Fibroblast of lung (primary cell): Measurements from ENCODE around the gene GSTA2. TPM values are rescaled to one million over a fixed set of nuclear protein-coding genes. Genes with fewer than 3 reads are reported as not detected.

Experiments
- DNase-seq, 2 donors: peaks; one replicate each; pipeline versions ENCODE4 v3.0.0 to v3.0.0-alpha.2; 2010; ENCODE audit warnings: low read depth in 2 of 2
- H2AFZ ChIP-seq: 2 replicates; pipeline ENCODE4 v1.5.1; 2012; ENCODE audit warnings: low read length, control low read depth, inconsistent platforms
- H3K27ac ChIP-seq: 2 replicates; pipeline ENCODE4 v1.5.1; 2011; ENCODE audit warnings: low read length, control low read depth; ENCODE audit not compliant: insufficient read depth
- H3K27me3 ChIP-seq: 2 replicates; pipeline ENCODE4 v1.5.1; 2011; ENCODE audit warnings: mild to moderate bottlenecking, low read length; ENCODE audit not compliant: control insufficient read depth, insufficient read depth
- H3K36me3 ChIP-seq: 2 replicates; pipeline ENCODE4 v1.5.1; 2011; ENCODE audit warnings: low read length; ENCODE audit not compliant: control insufficient read depth, insufficient read depth
- H3K4me1 ChIP-seq: 2 replicates; pipeline ENCODE4 v1.5.1; 2011; ENCODE audit warnings: low read length; ENCODE audit not compliant: control insufficient read depth, insufficient read depth; ENCODE audit errors: extremely low read depth
- H3K4me2 ChIP-seq: 2 replicates; pipeline ENCODE4 v1.5.1; 2011; ENCODE audit warnings: low read length, control low read depth; ENCODE audit not compliant: insufficient read depth; ENCODE audit errors: extremely low read depth
- H3K4me3 ChIP-seq, 4 experiments: fragments of 200-600 bp in 1 of 4; sonication (generic) in 1 of 4; replicated peaks in 1 of 4; 2 replicates each; pipeline ENCODE4 v1.5.1; 2011 to 2016; ENCODE audit warnings: low read length in 4 of 4, low read depth in 3 of 4, mild to moderate bottlenecking in 3 of 4, control low read depth in 2 of 4, inconsistent platforms in 1 of 4, mixed read lengths in 1 of 4; ENCODE audit not compliant: insufficient read depth in 1 of 4; ENCODE audit errors: control extremely low read depth in 1 of 4
- H3K79me2 ChIP-seq: 2 replicates; pipeline ENCODE4 v1.5.1; 2012; ENCODE audit warnings: mild to moderate bottlenecking, low read length, inconsistent platforms; ENCODE audit not compliant: control insufficient read depth, insufficient read depth
- H3K9ac ChIP-seq: 2 replicates; pipeline ENCODE4 v1.5.1; 2011; ENCODE audit warnings: mild to moderate bottlenecking, low read length, control low read depth; ENCODE audit not compliant: insufficient read depth
- H3K9me3 ChIP-seq: 2 replicates; pipeline ENCODE4 v1.5.1; 2012; ENCODE audit warnings: low read depth, low read length; ENCODE audit not compliant: control insufficient read depth, insufficient read depth
- H4K20me1 ChIP-seq: 2 replicates; pipeline ENCODE4 v1.5.1; 2011; ENCODE audit warnings: low read length; ENCODE audit not compliant: control insufficient read depth, insufficient read depth; ENCODE audit errors: extremely low read depth
- EZH2 ChIP-seq: IDR thresholded peaks from 2 replicates; pipeline ENCODE4 v1.5.1; 2012; ENCODE audit warnings: low read length, control low read depth, mild to moderate bottlenecking; ENCODE audit errors: missing control alignments
- polyA plus RNA-seq, 2 donors: library from polyadenylated mRNA; depleted of rRNA in 1 of 2; stranded (reverse) in 1 of 2; unstranded in 1 of 2; fragments of >200 nt; gene quantifications; 2 replicates each; pipeline ENCODE4 v1.2.1, GENCODE V29; 2011 to 2012; ENCODE audit warnings: missing spikeins in 1 of 2
- total RNA-seq: library from RNA; depleted of rRNA; stranded (reverse); fragments of >200 nt; gene quantifications from 2 replicates; pipeline ENCODE4 v1.2.1, GENCODE V29; 2014
- TF ChIP-seq, protein P1 (sequence below), 2 donors: IDR thresholded peaks in 1 of 2; conservative IDR thresholded peaks in 1 of 2; 1 replicate in 1 of 2; 2 replicates in 1 of 2; pipeline ENCODE4 v1.5.1; 2011 to 2012; ENCODE audit warnings: low read length in 2 of 2, control low read depth in 1 of 2, inconsistent platforms in 1 of 2, low read depth in 1 of 2, mild to moderate bottlenecking in 1 of 2

The GSTA2 gene
- total and polyA plus RNA-seq, 2 donors (not counting 1 experiment from before 2014, with no cell fraction given): not detected

- Histone ChIP-seq H3K9ac (no peak overlapping the region), H4K20me1 (no peaks in the 10 kb centered on the region), H3K4me3 (no peak overlapping the region), H3K27ac (no peak overlapping the region), H3K4me1 (no peaks in the 10 kb centered on the region), H3K79me2 (no peaks in the 10 kb centered on the region), H3K27me3 (peaks cover 4% of the 10 kb centered on the region), H3K9me3 (no peaks in the 10 kb centered on the region), H3K4me2 (no peak overlapping the region), H2AFZ (no peak overlapping the region), H3K36me3 (no peaks in the 10 kb centered on the region)
- no peak for TF ChIP-seq EZH2
- TF ChIP-seq, protein P1, sequence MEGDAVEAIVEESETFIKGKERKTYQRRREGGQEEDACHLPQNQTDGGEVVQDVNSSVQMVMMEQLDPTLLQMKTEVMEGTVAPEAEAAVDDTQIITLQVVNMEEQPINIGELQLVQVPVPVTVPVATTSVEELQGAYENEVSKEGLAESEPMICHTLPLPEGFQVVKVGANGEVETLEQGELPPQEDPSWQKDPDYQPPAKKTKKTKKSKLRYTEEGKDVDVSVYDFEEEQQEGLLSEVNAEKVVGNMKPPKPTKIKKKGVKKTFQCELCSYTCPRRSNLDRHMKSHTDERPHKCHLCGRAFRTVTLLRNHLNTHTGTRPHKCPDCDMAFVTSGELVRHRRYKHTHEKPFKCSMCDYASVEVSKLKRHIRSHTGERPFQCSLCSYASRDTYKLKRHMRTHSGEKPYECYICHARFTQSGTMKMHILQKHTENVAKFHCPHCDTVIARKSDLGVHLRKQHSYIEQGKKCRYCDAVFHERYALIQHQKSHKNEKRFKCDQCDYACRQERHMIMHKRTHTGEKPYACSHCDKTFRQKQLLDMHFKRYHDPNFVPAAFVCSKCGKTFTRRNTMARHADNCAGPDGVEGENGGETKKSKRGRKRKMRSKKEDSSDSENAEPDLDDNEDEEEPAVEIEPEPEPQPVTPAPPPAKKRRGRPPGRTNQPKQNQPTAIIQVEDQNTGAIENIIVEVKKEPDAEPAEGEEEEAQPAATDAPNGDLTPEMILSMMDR (conservative IDR thresholded peaks at IDR 0.05 in 1 of 2, IDR thresholded peaks at IDR 0.05 in 1 of 2; ENCODE audit: low read depth in 1 of 2, low read length in 2 of 2): no peak
- no peak for DNase-seq
Measured at GRCh38 chr6:52704060-52704459, 59.2 kb downstream of the GSTA2 start.

Other genes starting within 250 kb of the GSTA2 start
- gene TRAM2, start 186.4 kb downstream of the GSTA2 start, total RNA-seq: 69.6 and 131 TPM in 2 replicates
- 155 and 252 TPM in 2 replicates for gene TRAM2, start 186.4 kb downstream of the GSTA2 start, polyA plus RNA-seq
- gene TMEM14A, start 92.4 kb downstream of the GSTA2 start, total RNA-seq: 27.5 and 38.3 TPM in 2 replicates
- 41.6 and 49.0 TPM in 2 replicates for gene TMEM14A, start 92.4 kb downstream of the GSTA2 start, polyA plus RNA-seq
- gene GSTA1, start 40.3 kb upstream of the GSTA2 start, total RNA-seq: under 0.01 TPM in 1 of 2 replicates, not detected in the other
- not detected in 2 replicates for gene GSTA1, start 40.3 kb upstream of the GSTA2 start, polyA plus RNA-seq
- not detected in 2 replicates for gene GSTA5, start 77.3 kb upstream of the GSTA2 start, total RNA-seq
- not detected in 2 replicates for gene GSTA5, start 77.3 kb upstream of the GSTA2 start, polyA plus RNA-seq
- not detected in 2 replicates for gene GSTA3, start 146.2 kb upstream of the GSTA2 start, total RNA-seq
- gene GSTA3, start 146.2 kb upstream of the GSTA2 start, polyA plus RNA-seq: not detected in 2 replicates
- gene GSTA4, start 231.8 kb upstream of the GSTA2 start, total RNA-seq: 44.9 and 54.0 TPM in 2 replicates
- gene GSTA4, start 231.8 kb upstream of the GSTA2 start, polyA plus RNA-seq: 47.2 and 51.9 TPM in 2 replicates